ENCODE results near the gene PTPRM. TPM values are rescaled to one million over a fixed set of nuclear protein-coding genes. Genes with fewer than 3 reads are reported as not detected.

Gene PTPRM
- total RNA-seq, 4 donors from 2014 or later, result 81.5 to 98.9 (median 86.8) TPM

GRCh38 chr18:7896161-7896560, 329.0 kb downstream of the PTPRM start:
- no peak overlapping the region for H3K4me3 ChIP-seq
- no peaks in the 10 kb centered on the region for H3K9me3 ChIP-seq
- H3K27me3 ChIP-seq, result no peaks in the 10 kb centered on the region
- H3K27ac ChIP-seq, result no peak overlapping the region
- H3K4me1 ChIP-seq, result peaks cover 0 to 16% (median 0%) of the 10 kb centered on the region in 3 donors
- TF ChIP-seq POLR2A (IDR thresholded peaks at IDR 0.05) (no peak), EP300 (IDR thresholded peaks at IDR 0.05) (no peak), POLR2AphosphoS5 (IDR thresholded peaks at IDR 0.05) (no peak)
- TF ChIP-seq, protein P1, sequence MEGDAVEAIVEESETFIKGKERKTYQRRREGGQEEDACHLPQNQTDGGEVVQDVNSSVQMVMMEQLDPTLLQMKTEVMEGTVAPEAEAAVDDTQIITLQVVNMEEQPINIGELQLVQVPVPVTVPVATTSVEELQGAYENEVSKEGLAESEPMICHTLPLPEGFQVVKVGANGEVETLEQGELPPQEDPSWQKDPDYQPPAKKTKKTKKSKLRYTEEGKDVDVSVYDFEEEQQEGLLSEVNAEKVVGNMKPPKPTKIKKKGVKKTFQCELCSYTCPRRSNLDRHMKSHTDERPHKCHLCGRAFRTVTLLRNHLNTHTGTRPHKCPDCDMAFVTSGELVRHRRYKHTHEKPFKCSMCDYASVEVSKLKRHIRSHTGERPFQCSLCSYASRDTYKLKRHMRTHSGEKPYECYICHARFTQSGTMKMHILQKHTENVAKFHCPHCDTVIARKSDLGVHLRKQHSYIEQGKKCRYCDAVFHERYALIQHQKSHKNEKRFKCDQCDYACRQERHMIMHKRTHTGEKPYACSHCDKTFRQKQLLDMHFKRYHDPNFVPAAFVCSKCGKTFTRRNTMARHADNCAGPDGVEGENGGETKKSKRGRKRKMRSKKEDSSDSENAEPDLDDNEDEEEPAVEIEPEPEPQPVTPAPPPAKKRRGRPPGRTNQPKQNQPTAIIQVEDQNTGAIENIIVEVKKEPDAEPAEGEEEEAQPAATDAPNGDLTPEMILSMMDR (IDR thresholded peaks at IDR 0.05), result no peak
- ATAC-seq, result no peak
- 94 to 100% methylated on average over 1 to 3 of the region's 3 CpGs for WGBS, 2 donors (ENCODE audit: low coverage in 1 of 2)
- no peaks in the 10 kb centered on the region for H3K36me3 ChIP-seq

DNA sequence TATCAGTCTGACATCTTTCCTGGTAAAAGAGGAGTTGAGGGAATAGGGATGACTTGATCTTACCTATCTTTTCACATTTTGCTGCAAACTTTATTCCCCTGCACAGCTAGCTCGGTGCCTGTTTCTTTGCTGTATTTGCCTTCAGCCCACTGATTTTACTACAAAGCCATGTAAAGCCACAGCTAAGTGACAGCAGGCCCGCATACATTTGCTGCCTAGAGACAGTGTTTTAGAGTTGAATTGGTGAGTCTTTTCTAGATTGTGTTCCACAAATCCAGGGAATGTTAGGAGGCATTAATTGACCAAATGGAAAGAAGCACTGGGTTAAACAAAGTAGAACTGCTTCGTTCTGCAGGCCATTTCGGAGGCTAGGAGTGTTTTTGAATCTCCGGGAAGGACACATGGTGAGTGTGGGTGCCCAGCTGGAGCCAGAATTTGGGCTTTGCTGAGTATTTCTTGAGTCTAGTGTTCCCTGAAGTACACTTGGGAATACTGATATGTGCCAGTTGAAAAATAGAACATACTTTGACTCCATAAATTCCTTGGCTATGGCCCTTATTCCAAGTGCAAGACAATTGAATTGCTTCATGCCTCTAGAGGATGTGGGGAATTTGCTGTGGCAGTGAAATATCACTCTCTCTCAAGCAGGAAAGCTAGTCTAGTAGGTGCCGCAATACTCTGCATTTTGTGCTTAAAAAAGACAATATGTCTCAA, 329.8 kb downstream of the PTPRM start:
- peak; percentile 28 for ATAC-seq
- 80 to 92% methylated on average over 4 to 6 of the region's 6 CpGs for WGBS, 2 donors (ENCODE audit: low coverage in 1 of 2)
- no peaks in the 10 kb centered on the region for H3K36me3 ChIP-seq
- no peak overlapping the region for H3K4me3 ChIP-seq
- TF ChIP-seq EP300 (IDR thresholded peaks at IDR 0.05) (no peak), POLR2AphosphoS5 (IDR thresholded peaks at IDR 0.05) (no peak)
- TF ChIP-seq, protein P1 (IDR thresholded peaks at IDR 0.05), result no peak
- no peaks in the 10 kb centered on the region for H3K27me3 ChIP-seq
- H3K4me1 ChIP-seq, result peaks cover 0 to 24% (median 2%) of the 10 kb centered on the region in 3 donors
- H3K27ac ChIP-seq, result no peak overlapping the region
- no peaks in the 10 kb centered on the region for H3K9me3 ChIP-seq

GRCh38 chr18:7898181-7898580, 331.1 kb downstream of the PTPRM start:
- H3K27me3 ChIP-seq, result no peaks in the 10 kb centered on the region
- H3K9me3 ChIP-seq, result no peaks in the 10 kb centered on the region
- TF ChIP-seq POLR2A (IDR thresholded peaks at IDR 0.05), result no peak
- TF ChIP-seq POLR2AphosphoS5 (IDR thresholded peaks at IDR 0.05), result no peak
- TF ChIP-seq, protein P1 (IDR thresholded peaks at IDR 0.05), result no peak
- no peak for TF ChIP-seq EP300 (IDR thresholded peaks at IDR 0.05)
- H3K27ac ChIP-seq, result no peak overlapping the region
- H3K4me3 ChIP-seq, result no peak overlapping the region
- ATAC-seq, result no peak
- WGBS, 2 donors (ENCODE audit: low coverage in 1 of 2), result 58 to 67% methylated on average over 1 to 2 of the region's 2 CpGs
- no peaks in the 10 kb centered on the region for H3K36me3 ChIP-seq
- H3K4me1 ChIP-seq, result peaks cover 0 to 34% (median 8%) of the 10 kb centered on the region in 3 donors

DNA sequence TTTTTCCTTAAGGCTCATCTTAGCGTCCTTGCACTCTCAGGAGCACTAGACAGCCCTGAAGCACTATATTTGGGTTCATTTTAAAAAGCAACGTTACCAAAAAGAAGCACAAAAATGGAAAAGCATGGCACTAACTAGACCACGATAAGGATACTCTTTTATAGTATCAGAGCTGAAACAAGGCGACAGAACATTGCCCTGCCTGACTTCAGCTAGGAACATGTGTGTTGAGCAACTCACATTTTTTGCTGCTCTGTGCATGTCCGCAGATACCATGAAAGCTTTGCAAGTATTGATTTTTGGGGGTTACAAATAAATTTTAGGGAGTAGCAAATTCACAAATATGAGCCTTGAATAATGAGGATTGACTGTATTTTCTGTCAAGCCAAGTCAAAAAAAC, 332.0 kb downstream of the PTPRM start:
- WGBS, 2 donors (ENCODE audit: low coverage in 1 of 2), result 94 to 100% methylated on average over 2 to 4 of the region's 5 CpGs
- H3K4me3 ChIP-seq, result no peak overlapping the region
- no peaks in the 10 kb centered on the region for H3K9me3 ChIP-seq
- no peaks in the 10 kb centered on the region for H3K27me3 ChIP-seq
- H3K4me1 ChIP-seq, result peaks cover 0 to 37% (median 10%) of the 10 kb centered on the region in 3 donors
- ATAC-seq, result no peak
- H3K36me3 ChIP-seq, result no peaks in the 10 kb centered on the region
- no peak overlapping the region for H3K27ac ChIP-seq
- no peak for TF ChIP-seq POLR2A (IDR thresholded peaks at IDR 0.05)
- TF ChIP-seq, protein P1 (IDR thresholded peaks at IDR 0.05), result no peak
- no peak for TF ChIP-seq POLR2AphosphoS5 (IDR thresholded peaks at IDR 0.05)
- TF ChIP-seq EP300 (IDR thresholded peaks at IDR 0.05), result no peak

DNA sequence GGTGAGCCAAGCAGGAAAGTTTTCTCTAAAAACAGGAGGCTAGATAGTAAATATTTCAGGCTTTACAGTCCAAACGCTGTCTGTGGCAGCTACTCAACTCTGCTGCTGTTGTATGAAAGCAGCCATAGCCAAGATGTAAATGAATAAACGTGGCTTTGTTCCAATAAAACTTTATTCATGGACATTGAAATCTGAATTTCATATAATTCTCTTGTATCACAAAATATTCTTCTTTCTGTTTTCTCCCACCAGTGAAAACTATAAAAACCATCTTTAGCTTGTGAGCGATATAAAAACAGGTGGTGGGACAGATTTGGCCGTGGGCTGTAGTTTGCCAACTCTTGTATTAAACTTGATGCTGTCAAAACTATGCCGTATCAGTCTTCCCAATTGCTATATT, 333.0 kb downstream of the PTPRM start:
- 88 to 89% methylated on average over 5 of the region's 5 CpGs for WGBS, 2 donors (ENCODE audit: low coverage in 1 of 2)
- Histone ChIP-seq H3K4me1 (peaks cover 0 to 37% (median 10%) of the 10 kb centered on the region in 3 donors), H3K36me3 (no peaks in the 10 kb centered on the region), H3K27ac (no peak overlapping the region), H3K4me3 (no peak overlapping the region), H3K27me3 (no peaks in the 10 kb centered on the region), H3K9me3 (no peaks in the 10 kb centered on the region)
- ATAC-seq, result no peak
- TF ChIP-seq, protein P1 (IDR thresholded peaks at IDR 0.05), result no peak
- TF ChIP-seq POLR2AphosphoS5 (IDR thresholded peaks at IDR 0.05) (no peak), EP300 (IDR thresholded peaks at IDR 0.05) (no peak), POLR2A (IDR thresholded peaks at IDR 0.05) (no peak)

All from gastroesophageal sphincter (tissue), 4 donors.